Naive thymus-derived CD4-positive, alpha-beta T cell (primary cell): Measurements from ENCODE around the gene SH3BP5. TPM values are rescaled to one million over a fixed set of nuclear protein-coding genes. Genes with fewer than 3 reads are reported as not detected.

Source experiments
- ATAC-seq: fragments of 150-1000 bp; cut with Tn5 transposase; 2 replicates; pipeline ENCODE4 v1.10.0; 2021; ENCODE audit warnings: mild to moderate bottlenecking, moderate library complexity
- CTCF ChIA-PET: fragments of 350-600 bp; sonication (Branson Sonifier 250); formaldehyde crosslinking; loops from one replicate; lab custom pipeline; 2021; ENCODE audit warnings: antibody characterized with exemption; lab: Charles Lee
- POLR2A ChIA-PET: fragments of 350-600 bp; sonication (Branson Sonifier 250); formaldehyde crosslinking; loops from one replicate; lab custom pipeline; 2021; ENCODE audit warnings: antibody characterized with exemption, inconsistent platforms; lab: Charles Lee
- DNase-seq, 9 donors: peaks; one replicate each; pipeline versions ENCODE4 v3.0.0 to v3.0.0-alpha.2; 2020 to 2022; ENCODE audit warnings: mixed read lengths in 1 of 9
- H3K27ac ChIP-seq: one replicate; pipeline ENCODE4 v1.7.0; 2013; ENCODE audit warnings: mild to moderate bottlenecking, low read depth, low read length, moderate library complexity
- H3K27me3 ChIP-seq, 2 donors: one replicate each; pipeline ENCODE4 v1.7.0; 2013; ENCODE audit warnings: low read length in 2 of 2, mild to moderate bottlenecking in 2 of 2, moderate library complexity in 2 of 2; ENCODE audit not compliant: control insufficient read depth in 2 of 2, insufficient read depth in 2 of 2
- H3K36me3 ChIP-seq, 3 experiments: 1 replicate in 2 of 3; 2 replicates in 1 of 3; pipeline ENCODE4 v1.7.0; 2013; ENCODE audit warnings: low read length in 3 of 3, mild to moderate bottlenecking in 3 of 3, moderate library complexity in 1 of 3; ENCODE audit not compliant: insufficient read depth in 3 of 3, control insufficient read depth in 2 of 3
- H3K4me1 ChIP-seq, 2 donors: one replicate each; pipeline ENCODE4 v1.7.0; 2013; ENCODE audit warnings: low read length in 2 of 2, mild to moderate bottlenecking in 2 of 2, moderate library complexity in 1 of 2; ENCODE audit not compliant: control insufficient read depth in 2 of 2, insufficient read depth in 2 of 2
- H3K4me3 ChIP-seq: 2 replicates; pipeline ENCODE4 v1.7.0; 2013; ENCODE audit warnings: mild to moderate bottlenecking, low read length
- H3K9me3 ChIP-seq, 3 experiments: 1 replicate in 2 of 3; 2 replicates in 1 of 3; pipeline ENCODE4 v1.7.0; 2013; ENCODE audit warnings: low read length in 3 of 3; ENCODE audit not compliant: control insufficient read depth in 2 of 3
- H3K27ac Mint-ChIP-seq, 9 donors: one replicate each; pipeline ENCODE4 v1.8.0; 2020 to 2022; ENCODE audit warnings: mixed read lengths in 9 of 9, mild to moderate bottlenecking in 8 of 9, moderate library complexity in 5 of 9, inconsistent platforms in 2 of 9
- H3K27me3 Mint-ChIP-seq, 5 donors: one replicate each; pipeline ENCODE4 v1.8.0; 2021 to 2022; ENCODE audit warnings: mixed read lengths in 5 of 5, mild to moderate bottlenecking in 1 of 5
- H3K36me3 Mint-ChIP-seq, 5 donors: one replicate each; pipeline ENCODE4 v1.8.0; 2020 to 2022; ENCODE audit warnings: mixed read lengths in 5 of 5, mild to moderate bottlenecking in 3 of 5, inconsistent platforms in 1 of 5
- H3K4me1 Mint-ChIP-seq, 7 donors: one replicate each; pipeline ENCODE4 v1.8.0; 2020 to 2022; ENCODE audit warnings: mixed read lengths in 7 of 7, mild to moderate bottlenecking in 3 of 7, inconsistent platforms in 1 of 7
- H3K4me3 Mint-ChIP-seq, 10 donors: one replicate each; pipeline ENCODE4 v1.8.0; 2020 to 2022; ENCODE audit warnings: mild to moderate bottlenecking in 10 of 10, mixed read lengths in 10 of 10, moderate library complexity in 6 of 10, inconsistent platforms in 2 of 10
- H3K9me3 Mint-ChIP-seq, 11 donors: one replicate each; pipeline ENCODE4 v1.8.0; 2020 to 2022; ENCODE audit warnings: mixed read lengths in 11 of 11, mild to moderate bottlenecking in 4 of 11, inconsistent platforms in 1 of 11, moderate library complexity in 1 of 11
- intact Hi-C, 2 donors: fragments of 100-400 bp; cut with micrococcal nuclease; formaldehyde crosslinking; loops; one replicate each; pipeline ENCODE4 v1.15.1; 2023
- polyA plus RNA-seq, 2 donors: library from polyadenylated mRNA; unstranded; fragments of 300-500 nt; fragmentation: Illumina TruSeq; gene quantifications; one replicate each; pipeline ENCODE4 v1.2.3, GENCODE V29; 2021
- total RNA-seq, 6 experiments: library from RNA in 5 of 6; stranded (reverse) in 5 of 6; gene quantifications; 1 replicate in 5 of 6; 2 replicates in 1 of 6; pipeline ENCODE4 v1.2.3 and lab custom pipeline; 2021 to 2026

Gene SH3BP5
- total and polyA plus RNA-seq, 7 experiments from 2014 or later: 18.5 to 64.7 (median 39.5) TPM

- no peaks in the 10 kb centered on the region for H3K27me3 ChIP-seq
- H3K9me3 ChIP-seq: no peaks in the 10 kb centered on the region
- no peaks in the 10 kb centered on the region for H3K27me3 Mint-ChIP-seq
- H3K4me1 Mint-ChIP-seq: peaks cover 61 to 96% (median 80%) of the 10 kb centered on the region in 7 donors
- no peak overlapping the region for H3K4me3 ChIP-seq
- peaks cover 0 to 5% (median 0%) of the 10 kb centered on the region in 11 donors for H3K9me3 Mint-ChIP-seq
- POLR2A ChIA-PET: interaction anchor here (0.9 to 1.7 kb wide), 4 partner anchors 9 to 31 kb away, joined by 3 read pairs; no protein-coding TSS in a partner anchor
- H3K4me1 ChIP-seq: peaks cover 57 to 60% of the 10 kb centered on the region in 2 donors
- H3K36me3 Mint-ChIP-seq: peaks cover 10 to 43% (median 36%) of the 10 kb centered on the region in 5 donors
- intact Hi-C loops: no loop called here
- no peaks in the 10 kb centered on the region for H3K36me3 ChIP-seq
- H3K27ac ChIP-seq: no peak overlapping the region
- H3K27ac Mint-ChIP-seq: peak overlapping the region in 8 of 9 donors; percentile 25 to 96 (median 72)
- DNase-seq: no peak
- peak; percentile 63 for ATAC-seq
- CTCF ChIA-PET: interaction anchor here (0.6 to 1.4 kb wide), 4 partner anchors 19 to 84 kb away, joined by 4 to 9 read pairs (median 4); no protein-coding TSS in a partner anchor
- H3K4me3 Mint-ChIP-seq: peak overlapping the region in 3 of 10 donors; percentile 1 to 18 (median 2)
Observed at GRCh38 chr3:15294929-15295328, 37.5 kb downstream of the SH3BP5 start.

- CTCF ChIA-PET: interaction anchor here (1.7 kb wide), 1 partner anchor 25 kb away, joined by 5 read pairs; no protein-coding TSS in a partner anchor
Observed at GRCh38 chr3:15292765-15293522, 39.4 kb downstream of the SH3BP5 start.

GRCh38 chr3:15291589-15292541 is 40.5 kb downstream of the SH3BP5 start:
- peak overlapping the region; percentile 77 to 97 (median 94) for H3K27ac Mint-ChIP-seq
- Histone ChIP-seq H3K9me3 (no peaks in the 10 kb centered on the region), H3K27me3 (no peaks in the 10 kb centered on the region), H3K4me3 (peak overlapping the region; percentile 28), H3K4me1 (peaks cover 58 to 62% of the 10 kb centered on the region in 2 donors), H3K27ac (peak overlapping the region; percentile 23), H3K36me3 (no peaks in the 10 kb centered on the region)
- peaks cover 0 to 5% (median 0%) of the 10 kb centered on the region in 11 donors for H3K9me3 Mint-ChIP-seq
- ATAC-seq (peak; percentile 84), DNase-seq (peak in 8 of 9 donors; percentile 61 to 78 (median 68))
- no peaks in the 10 kb centered on the region for H3K27me3 Mint-ChIP-seq
- peak overlapping the region; percentile 74 to 86 (median 80) for H3K4me3 Mint-ChIP-seq
- intact Hi-C loops: loop anchor here (1.0 to 2.0 kb wide), 10 partner anchors 8 to 86 kb away; partner anchors contain the start of gene SH3BP5 (in 1 of the 2)
- peaks cover 64 to 96% (median 85%) of the 10 kb centered on the region in 7 donors for H3K4me1 Mint-ChIP-seq
- ChIA-PET POLR2A (interaction anchor here (0.7 to 3.0 kb wide), 10 partner anchors 8 to 90 kb away, joined by 3 to 17 read pairs (median 4); partner anchors contain the start of gene SH3BP5), CTCF (interaction anchor here (1.0 to 1.7 kb wide), 3 partner anchors 21 to 24 kb away, joined by 3 to 5 read pairs (median 4); no protein-coding TSS in a partner anchor)
- H3K36me3 Mint-ChIP-seq: peaks cover 4 to 52% (median 22%) of the 10 kb centered on the region in 5 donors

More at GRCh38 chr3:15292765-15293522, 39.4 kb downstream of the SH3BP5 start:
- POLR2A ChIA-PET: interaction anchor here (1.0 to 3.0 kb wide), 6 partner anchors 7 to 40 kb away, joined by 3 to 17 read pairs (median 6); partner anchors contain the start of gene SH3BP5
- H3K36me3 ChIP-seq: no peaks in the 10 kb centered on the region
- ATAC-seq (no peak), DNase-seq (no peak)
- H3K4me1 ChIP-seq: peaks cover 66 to 69% of the 10 kb centered on the region in 2 donors
- no peaks in the 10 kb centered on the region for H3K9me3 ChIP-seq
- no peaks in the 10 kb centered on the region for H3K27me3 ChIP-seq
- H3K9me3 Mint-ChIP-seq: peaks cover 0 to 5% (median 0%) of the 10 kb centered on the region in 11 donors
- peaks cover 73 to 96% (median 84%) of the 10 kb centered on the region in 7 donors for H3K4me1 Mint-ChIP-seq
- peak overlapping the region in 9 of 10 donors; percentile 3 to 85 (median 78) for H3K4me3 Mint-ChIP-seq
- peaks cover 4 to 55% (median 30%) of the 10 kb centered on the region in 5 donors for H3K36me3 Mint-ChIP-seq
- H3K4me3 ChIP-seq: no peak overlapping the region
- H3K27me3 Mint-ChIP-seq: no peaks in the 10 kb centered on the region
- intact Hi-C loops: loop anchor here (1.0 to 2.0 kb wide), 10 partner anchors 7 to 85 kb away; partner anchors contain the start of gene SH3BP5 (in 1 of the 2)
- peak overlapping the region; percentile 10 for H3K27ac ChIP-seq
- H3K27ac Mint-ChIP-seq: peak overlapping the region in 8 of 9 donors; percentile 44 to 97 (median 92)

- ChIA-PET POLR2A (interaction anchor here (0.5 to 3.0 kb wide), 11 partner anchors 10 to 91 kb away, joined by 3 to 17 read pairs (median 3); no protein-coding TSS in a partner anchor), CTCF (interaction anchor here (0.6 to 1.7 kb wide), 6 partner anchors 8 to 325 kb away, joined by 3 to 6 read pairs (median 4); no protein-coding TSS in a partner anchor)
- no peak overlapping the region for H3K4me3 ChIP-seq
Observed at GRCh38 chr3:15290736-15291135, 41.6 kb downstream of the SH3BP5 start.

GRCh38 chr3:15289661-15290060 is 42.7 kb downstream of the SH3BP5 start:
- Mint-ChIP-seq H3K4me1 (peaks cover 65 to 95% (median 87%) of the 10 kb centered on the region in 7 donors), H3K27me3 (no peaks in the 10 kb centered on the region), H3K9me3 (peaks cover 0 to 2% (median 0%) of the 10 kb centered on the region in 11 donors), H3K36me3 (peaks cover 0 to 48% (median 12%) of the 10 kb centered on the region in 5 donors), H3K4me3 (peak overlapping the region in 9 of 10 donors; percentile 29 to 67 (median 46)), H3K27ac (peak overlapping the region; percentile 47 to 94 (median 76))
- intact Hi-C loops: no loop called here
- peaks cover 0 to 10% (median 0%) of the 10 kb centered on the region in 3 experiments for H3K36me3 ChIP-seq
- no peak overlapping the region for H3K4me3 ChIP-seq
- H3K9me3 ChIP-seq: no peaks in the 10 kb centered on the region
- no peaks in the 10 kb centered on the region for H3K27me3 ChIP-seq
- H3K4me1 ChIP-seq: peaks cover 58 to 62% of the 10 kb centered on the region in 2 donors
- POLR2A ChIA-PET: interaction anchor here (1.0 to 1.6 kb wide), 5 partner anchors 13 to 76 kb away, joined by 3 to 5 read pairs (median 3); no protein-coding TSS in a partner anchor
- no peak for DNase-seq
- no peak overlapping the region for H3K27ac ChIP-seq
- CTCF ChIA-PET: interaction anchor here (1.3 kb wide), 1 partner anchor 11 kb away, joined by 6 read pairs; no protein-coding TSS in a partner anchor
- no peak for ATAC-seq

More at GRCh38 chr3:15290736-15291135, 41.6 kb downstream of the SH3BP5 start:
- Histone ChIP-seq H3K9me3 (no peaks in the 10 kb centered on the region), H3K27me3 (no peaks in the 10 kb centered on the region), H3K4me1 (peaks cover 55 to 61% of the 10 kb centered on the region in 2 donors), H3K36me3 (peaks cover 0 to 10% (median 0%) of the 10 kb centered on the region in 3 experiments), H3K27ac (peak overlapping the region; percentile 23)
- Mint-ChIP-seq H3K36me3 (peaks cover 4 to 51% (median 15%) of the 10 kb centered on the region in 5 donors), H3K4me3 (peak overlapping the region; percentile 2 to 79 (median 54)), H3K9me3 (peaks cover 0 to 5% (median 0%) of the 10 kb centered on the region in 11 donors), H3K4me1 (peaks cover 68 to 97% (median 89%) of the 10 kb centered on the region in 7 donors), H3K27ac (peak overlapping the region; percentile 36 to 96 (median 84)), H3K27me3 (no peaks in the 10 kb centered on the region)
- intact Hi-C loops: no loop called here
- DNase-seq (no peak), ATAC-seq (no peak)
